SK-N-SH (cell line): ENCODE data around the gene GPR173.

ENCODE experiments used
- GABPA ChIP-seq: IDR thresholded peaks from 2 replicates; pipeline ENCODE4 v1.4.0; 2012; ENCODE audit warnings: low read depth, mild to moderate bottlenecking
- SMC3 ChIP-seq: IDR thresholded peaks from 2 replicates; pipeline ENCODE4 v1.6.1; 2012; ENCODE audit warnings: low read depth, low read length, improper control_type of control experiment

GRCh38 chrX:53077207-53078197, 28.9 kb downstream of the GPR173 start:
- TF ChIP-seq GABPA (no peak), SMC3 (no peak)
